LNCAP (cell line): Measurements from ENCODE around the gene SLC9A2.

Experiments used
- CTCF ChIP-seq: fragments of 450-650 bp; IDR thresholded peaks from 2 replicates; pipeline ENCODE4 v1.5.1; 2017; ENCODE audit warnings: mild to moderate bottlenecking

SLC9A2 gene

GRCh38 chr2:102724016-102724490 lies 104.7 kb downstream of the SLC9A2 start:
- TF ChIP-seq CTCF, result no peak

- TF ChIP-seq CTCF, result no peak
Observed at GRCh38 chr2:102724553-102724952, 105.2 kb downstream of the SLC9A2 start.

DNA sequence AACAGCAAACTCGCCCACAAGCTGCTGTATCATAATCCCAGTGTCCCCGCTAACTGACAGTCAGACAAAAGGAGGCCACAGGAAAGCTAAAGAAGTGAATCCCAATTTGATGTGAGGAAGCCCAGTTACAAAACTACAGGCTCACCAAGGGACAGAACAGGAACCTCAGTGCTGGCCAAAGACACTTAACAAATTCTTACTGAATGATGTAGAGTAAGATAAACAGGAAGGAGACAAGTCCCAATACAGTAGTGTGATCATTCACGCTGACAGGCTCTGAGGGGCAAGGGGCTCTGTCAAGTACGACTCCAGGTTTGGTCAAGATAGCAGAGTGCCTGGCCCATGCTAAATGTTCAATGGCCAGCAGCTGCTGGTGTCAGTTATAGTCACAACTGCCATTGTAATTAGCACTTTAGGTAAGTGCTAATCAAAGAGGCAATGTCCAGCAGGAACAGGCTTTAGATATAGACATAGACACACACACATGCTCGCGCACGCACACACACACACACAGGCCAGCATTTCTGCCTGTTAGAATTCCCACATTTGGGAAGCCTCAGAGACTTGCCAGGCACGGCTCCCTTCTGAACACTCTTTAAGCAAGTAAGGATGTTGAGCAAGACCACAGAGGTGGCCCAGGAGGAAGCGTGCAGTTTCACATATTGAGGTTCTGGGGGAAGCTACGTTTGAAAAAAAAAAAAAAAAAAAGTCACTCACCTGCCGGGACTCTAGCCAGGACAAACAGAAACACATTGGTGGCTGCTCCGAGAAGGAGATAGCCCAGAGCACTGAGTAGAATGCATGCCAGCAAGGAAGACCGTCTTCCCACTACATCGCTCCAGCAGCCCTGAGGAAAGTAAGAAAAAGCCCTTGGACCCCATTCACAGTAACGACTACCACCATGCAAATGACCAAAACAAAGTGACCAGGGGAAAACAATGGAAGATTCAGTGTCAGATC lies 107.1 kb downstream of the SLC9A2 start:
- no peak for TF ChIP-seq CTCF

GRCh38 chr2:102735416-102736109 lies 116.2 kb downstream of the SLC9A2 start:
- TF ChIP-seq CTCF, result no peak

GRCh38 chr2:102736110-102736409 lies 116.7 kb downstream of the SLC9A2 start:
- no peak for TF ChIP-seq CTCF

GRCh38 chr2:102736410-102737409 lies 117.4 kb downstream of the SLC9A2 start:
- TF ChIP-seq CTCF, result no peak

GRCh38 chr2:102737431-102737830 lies 118.1 kb downstream of the SLC9A2 start:
- no peak for TF ChIP-seq CTCF
